ENCODE measurements around the gene NR1I2. TPM values are rescaled to one million over a fixed set of nuclear protein-coding genes. Genes with fewer than 3 reads are reported as not detected.

NR1I2 gene
- total RNA-seq, 1 donor from 2014 or later, result 0.69 TPM

DNA sequence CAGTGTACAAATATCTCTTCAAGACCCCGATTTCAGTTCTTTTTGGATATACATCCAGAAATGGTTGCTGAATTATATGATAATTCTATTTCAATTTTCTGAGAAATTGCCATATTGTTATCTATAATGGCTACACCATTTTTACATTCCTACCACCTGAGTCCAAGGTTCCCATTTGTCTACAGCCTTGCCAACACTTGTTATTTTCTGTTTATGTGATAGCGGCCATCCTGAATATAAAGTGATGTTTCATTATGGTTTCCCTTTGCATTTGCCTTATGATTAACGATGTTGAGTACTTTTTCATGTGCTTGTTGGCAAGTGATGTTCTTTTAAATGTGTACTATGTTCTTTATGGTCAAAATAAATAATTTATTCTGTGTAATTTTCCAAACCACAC, 8.5 kb downstream of the NR1I2 start:
- no peak overlapping the region for H3K4me2 ChIP-seq
- TF ChIP-seq EZH2phosphoT487 (IDR thresholded peaks at IDR 0.05) (no peak), EZH2 (IDR thresholded peaks at IDR 0.05) (no peak)
- TF ChIP-seq, protein P1, sequence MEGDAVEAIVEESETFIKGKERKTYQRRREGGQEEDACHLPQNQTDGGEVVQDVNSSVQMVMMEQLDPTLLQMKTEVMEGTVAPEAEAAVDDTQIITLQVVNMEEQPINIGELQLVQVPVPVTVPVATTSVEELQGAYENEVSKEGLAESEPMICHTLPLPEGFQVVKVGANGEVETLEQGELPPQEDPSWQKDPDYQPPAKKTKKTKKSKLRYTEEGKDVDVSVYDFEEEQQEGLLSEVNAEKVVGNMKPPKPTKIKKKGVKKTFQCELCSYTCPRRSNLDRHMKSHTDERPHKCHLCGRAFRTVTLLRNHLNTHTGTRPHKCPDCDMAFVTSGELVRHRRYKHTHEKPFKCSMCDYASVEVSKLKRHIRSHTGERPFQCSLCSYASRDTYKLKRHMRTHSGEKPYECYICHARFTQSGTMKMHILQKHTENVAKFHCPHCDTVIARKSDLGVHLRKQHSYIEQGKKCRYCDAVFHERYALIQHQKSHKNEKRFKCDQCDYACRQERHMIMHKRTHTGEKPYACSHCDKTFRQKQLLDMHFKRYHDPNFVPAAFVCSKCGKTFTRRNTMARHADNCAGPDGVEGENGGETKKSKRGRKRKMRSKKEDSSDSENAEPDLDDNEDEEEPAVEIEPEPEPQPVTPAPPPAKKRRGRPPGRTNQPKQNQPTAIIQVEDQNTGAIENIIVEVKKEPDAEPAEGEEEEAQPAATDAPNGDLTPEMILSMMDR (IDR thresholded peaks at IDR 0.05), result no peak
- H3K4me1 ChIP-seq, result peaks cover 7% of the 10 kb centered on the region
- no peak overlapping the region for H3K27ac Mint-ChIP-seq
- peaks cover 7% of the 10 kb centered on the region for H3K4me1 Mint-ChIP-seq
- H3K79me2 ChIP-seq (ENCODE audit: low read depth), result no peaks in the 10 kb centered on the region
- no peak for DNase-seq (ENCODE audit: low spot score)
- no peak overlapping the region for H3K27ac ChIP-seq
- H3F3A ChIP-seq (ENCODE audit: low read depth), result peaks cover 6% of the 10 kb centered on the region
- H3K27me3 Mint-ChIP-seq (ENCODE audit: insufficient read depth, low read depth), result peaks cover 4% of the 10 kb centered on the region
- H3K36me3 ChIP-seq, result no peaks in the 10 kb centered on the region
- H3K4me3 ChIP-seq, result no peak overlapping the region
- H3K9me3 ChIP-seq (ENCODE audit: low read depth), result no peaks in the 10 kb centered on the region
- H3K27me3 ChIP-seq, result no peaks in the 10 kb centered on the region
- H3K4me3 Mint-ChIP-seq, result no peak overlapping the region
- no peaks in the 10 kb centered on the region for H4K20me1 ChIP-seq (ENCODE audit: low read depth)
- no peak overlapping the region for H2AFZ ChIP-seq (replicated peaks)
- H3K36me3 Mint-ChIP-seq, result no peaks in the 10 kb centered on the region
- peaks cover 2% of the 10 kb centered on the region for H3K9me3 Mint-ChIP-seq
- H3K9ac ChIP-seq, result no peak overlapping the region

DNA sequence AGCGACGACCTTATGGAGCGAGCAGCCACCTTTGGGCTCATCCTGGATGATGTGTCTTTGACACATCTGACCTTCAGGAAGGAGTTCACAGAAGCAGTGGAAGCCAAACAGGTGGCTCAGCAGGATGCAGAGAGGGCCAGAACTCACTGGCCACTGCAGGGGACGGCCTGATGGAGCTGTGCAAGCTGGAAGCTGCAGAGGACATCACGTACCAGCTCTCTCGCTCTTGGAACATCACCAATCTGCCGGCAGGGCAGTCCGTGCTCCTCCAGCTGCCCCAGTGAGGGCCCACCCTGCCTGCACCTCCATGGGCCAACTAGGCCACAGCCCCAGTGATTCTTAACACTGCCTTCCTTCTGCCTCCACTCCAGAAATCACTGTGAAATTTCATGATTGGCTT, 10.4 kb downstream of the NR1I2 start:
- Histone ChIP-seq H3K79me2 (ENCODE audit: low read depth) (no peaks in the 10 kb centered on the region), H2AFZ (replicated peaks) (no peak overlapping the region), H3K4me3 (no peak overlapping the region), H3K4me2 (no peak overlapping the region), H4K20me1 (ENCODE audit: low read depth) (no peaks in the 10 kb centered on the region), H3K27ac (no peak overlapping the region), H3F3A (ENCODE audit: low read depth) (peaks cover 15% of the 10 kb centered on the region), H3K9me3 (ENCODE audit: low read depth) (no peaks in the 10 kb centered on the region), H3K27me3 (no peaks in the 10 kb centered on the region), H3K9ac (no peak overlapping the region), H3K4me1 (peaks cover 19% of the 10 kb centered on the region), H3K36me3 (no peaks in the 10 kb centered on the region)
- no peaks in the 10 kb centered on the region for H3K36me3 Mint-ChIP-seq
- no peak overlapping the region for H3K4me3 Mint-ChIP-seq
- peaks cover 2% of the 10 kb centered on the region for H3K9me3 Mint-ChIP-seq
- peaks cover 14% of the 10 kb centered on the region for H3K4me1 Mint-ChIP-seq
- peaks cover 4% of the 10 kb centered on the region for H3K27me3 Mint-ChIP-seq (ENCODE audit: insufficient read depth, low read depth)
- DNase-seq (ENCODE audit: low spot score), result no peak
- no peak for TF ChIP-seq EZH2phosphoT487 (IDR thresholded peaks at IDR 0.05)
- TF ChIP-seq, protein P1 (IDR thresholded peaks at IDR 0.05), result no peak
- TF ChIP-seq EZH2 (IDR thresholded peaks at IDR 0.05), result no peak
- no peak overlapping the region for H3K27ac Mint-ChIP-seq

DNA sequence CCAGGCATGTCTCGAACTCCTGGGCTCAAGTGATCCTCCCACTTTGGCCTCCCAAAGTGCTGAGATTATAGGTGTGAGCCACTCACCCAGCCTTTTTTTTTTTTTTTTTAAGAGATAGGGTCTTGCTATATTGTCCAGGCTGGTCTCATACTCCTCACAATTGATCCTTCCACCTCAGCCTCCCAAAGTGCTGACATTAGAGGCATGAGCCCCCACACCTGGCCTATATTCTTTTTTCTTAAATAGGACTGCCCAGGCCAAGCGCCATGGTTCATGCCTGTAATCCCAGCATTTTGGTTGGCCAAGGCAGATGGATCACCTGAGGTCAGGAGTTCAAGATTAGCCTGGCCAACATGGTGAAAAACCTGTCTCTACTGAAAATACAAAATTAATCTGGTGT, 12.5 kb downstream of the NR1I2 start:
- Mint-ChIP-seq H3K27me3 (ENCODE audit: insufficient read depth, low read depth) (peaks cover 4% of the 10 kb centered on the region), H3K9me3 (peaks cover 2% of the 10 kb centered on the region), H3K36me3 (no peaks in the 10 kb centered on the region), H3K27ac (no peak overlapping the region), H3K4me1 (peaks cover 13% of the 10 kb centered on the region), H3K4me3 (no peak overlapping the region)
- H3K27ac ChIP-seq, result no peak overlapping the region
- no peaks in the 10 kb centered on the region for H3K36me3 ChIP-seq
- TF ChIP-seq, protein P1 (IDR thresholded peaks at IDR 0.05), result no peak
- TF ChIP-seq EZH2 (IDR thresholded peaks at IDR 0.05) (no peak), EZH2phosphoT487 (IDR thresholded peaks at IDR 0.05) (no peak)
- H2AFZ ChIP-seq (replicated peaks), result no peak overlapping the region
- H3F3A ChIP-seq (ENCODE audit: low read depth), result peaks cover 15% of the 10 kb centered on the region
- H3K9ac ChIP-seq, result no peak overlapping the region
- H3K4me1 ChIP-seq, result peaks cover 21% of the 10 kb centered on the region
- no peaks in the 10 kb centered on the region for H4K20me1 ChIP-seq (ENCODE audit: low read depth)
- H3K9me3 ChIP-seq (ENCODE audit: low read depth), result no peaks in the 10 kb centered on the region
- no peak overlapping the region for H3K4me2 ChIP-seq
- no peaks in the 10 kb centered on the region for H3K79me2 ChIP-seq (ENCODE audit: low read depth)
- no peak for DNase-seq (ENCODE audit: low spot score)
- no peak overlapping the region for H3K4me3 ChIP-seq
- no peaks in the 10 kb centered on the region for H3K27me3 ChIP-seq
